SKM-1 (cell line): ENCODE data around the gene PCID2.
"Not testable (repeated sequence)": the region's sequence is repeated elsewhere in the genome, so short reads cannot be mapped to it uniquely, and the experiment has no call there.

Source experiments
- DNase-seq: peaks from one replicate; lab custom pipeline; 2025; ENCODE audit not compliant: unreplicated experiment; lab: John Stamatoyannopoulos, UW

PCID2 gene

GRCh38 chr13:113167155-113167554, 41.3 kb downstream of the PCID2 start:
- no peak for DNase-seq

GRCh38 chr13:113166681-113167080, 41.8 kb downstream of the PCID2 start:
- DNase-seq: no peak

- DNase-seq: no peak
Measured at GRCh38 chr13:113166266-113166665, 42.2 kb downstream of the PCID2 start.

- DNase-seq: no peak
Measured at GRCh38 chr13:113164492-113164891, 44.0 kb downstream of the PCID2 start.

GRCh38 chr13:113162783-113163685, 45.4 kb downstream of the PCID2 start:
- DNase-seq: no peak

- not testable (repeated sequence) for DNase-seq
Measured at GRCh38 chr13:113161975-113162374, 46.5 kb downstream of the PCID2 start.

GRCh38 chr13:113161433-113161832, 47.0 kb downstream of the PCID2 start:
- no peak for DNase-seq

- DNase-seq: no peak
Measured at GRCh38 chr13:113160983-113161382, 47.5 kb downstream of the PCID2 start.

- no peak for DNase-seq
Measured at GRCh38 chr13:113159701-113160100, 48.8 kb downstream of the PCID2 start.

- no peak for DNase-seq
Measured at GRCh38 chr13:113158946-113159345, 49.5 kb downstream of the PCID2 start.

- no peak for DNase-seq
Measured at GRCh38 chr13:113157929-113158747, 50.3 kb downstream of the PCID2 start, which contains the start of gene PROZ. Gene PROZ, plus strand, starts transcription at chr13:113158648. Its CDS starts 13 bp downstream, at chr13:113158661.

GRCh38 chr13:113157206-113157928, 51.1 kb downstream of the PCID2 start:
- DNase-seq: no peak

- DNase-seq: no peak
Measured at GRCh38 chr13:113155982-113156655, 52.4 kb downstream of the PCID2 start.

GRCh38 chr13:113155201-113155600, 53.3 kb downstream of the PCID2 start:
- DNase-seq: no peak

GRCh38 chr13:113153810-113154748, 54.4 kb downstream of the PCID2 start:
- no peak for DNase-seq

GRCh38 chr13:113152984-113153809, 55.3 kb downstream of the PCID2 start:
- DNase-seq: no peak

- no peak for DNase-seq
Measured at GRCh38 chr13:113152691-113152983, 55.8 kb downstream of the PCID2 start.

- DNase-seq: no peak
Measured at GRCh38 chr13:113151745-113152690, 56.5 kb downstream of the PCID2 start.
